HG03066 (cell line): ENCODE data around the gene EBPL.

Experiments
- ATAC-seq: cut with Tn5 transposase; IDR thresholded peaks from one replicate; pipeline ENCODE4 v1.9.1; 2021; ENCODE audit warnings: low read depth; ENCODE audit not compliant: unreplicated experiment

Gene EBPL

GRCh38 chr13:49676581-49677298 is 14.5 kb downstream of the EBPL start:
- ATAC-seq: no peak

DNA sequence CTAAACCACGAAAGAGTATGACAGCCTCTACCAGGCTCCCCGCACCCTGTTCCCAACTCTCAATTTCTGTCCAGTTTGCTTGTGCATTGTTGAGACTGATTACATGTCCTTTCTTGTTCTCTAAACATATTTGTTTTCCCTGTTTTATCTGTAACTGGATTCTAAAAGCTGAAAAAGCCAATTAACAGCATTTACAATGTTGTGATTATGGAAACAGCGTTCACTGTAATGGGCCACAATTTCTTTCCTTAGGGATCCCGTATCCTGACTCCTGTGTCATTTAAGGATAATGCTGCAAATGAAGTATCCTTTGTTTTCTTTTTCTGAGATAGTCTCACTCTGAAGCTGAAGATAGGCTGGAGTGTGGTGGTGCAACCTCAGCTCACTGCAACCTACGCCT is 20.5 kb downstream of the EBPL start:
- no peak for ATAC-seq

GRCh38 chr13:49669735-49670309 is 21.5 kb downstream of the EBPL start:
- ATAC-seq: no peak

DNA sequence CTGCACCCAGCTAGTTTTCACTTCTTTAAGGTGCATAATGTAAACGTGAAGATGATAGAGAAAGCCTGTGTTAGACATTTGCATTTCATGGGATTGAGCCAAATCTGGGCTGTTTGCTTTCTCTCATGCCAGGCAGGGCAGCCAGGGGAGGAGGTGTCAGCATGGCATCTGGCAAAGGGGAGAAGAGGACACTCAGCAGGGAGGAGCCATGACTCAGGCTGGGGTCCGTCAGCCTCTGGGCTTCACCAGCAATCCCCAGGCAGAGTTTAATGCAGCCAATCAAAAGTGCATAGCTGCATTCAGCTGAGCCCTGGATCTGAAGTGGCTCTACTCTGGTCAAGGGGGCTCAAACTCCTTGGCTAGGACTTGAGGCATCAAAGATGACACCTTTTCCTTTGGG is 23.5 kb downstream of the EBPL start:
- no peak for ATAC-seq

- no peak for ATAC-seq
These were observed 26.7 kb downstream of the EBPL start for GRCh38 chr13:49664606-49665005.

GRCh38 chr13:49657241-49657641 is 34.0 kb downstream of the EBPL start:
- no peak for ATAC-seq

GRCh38 chr13:49655906-49656305 is 35.4 kb downstream of the EBPL start:
- ATAC-seq: no peak

GRCh38 chr13:49654011-49654410 is 37.3 kb downstream of the EBPL start:
- no peak for ATAC-seq

- ATAC-seq: no peak
These were observed 37.8 kb downstream of the EBPL start for GRCh38 chr13:49653478-49653877.

DNA sequence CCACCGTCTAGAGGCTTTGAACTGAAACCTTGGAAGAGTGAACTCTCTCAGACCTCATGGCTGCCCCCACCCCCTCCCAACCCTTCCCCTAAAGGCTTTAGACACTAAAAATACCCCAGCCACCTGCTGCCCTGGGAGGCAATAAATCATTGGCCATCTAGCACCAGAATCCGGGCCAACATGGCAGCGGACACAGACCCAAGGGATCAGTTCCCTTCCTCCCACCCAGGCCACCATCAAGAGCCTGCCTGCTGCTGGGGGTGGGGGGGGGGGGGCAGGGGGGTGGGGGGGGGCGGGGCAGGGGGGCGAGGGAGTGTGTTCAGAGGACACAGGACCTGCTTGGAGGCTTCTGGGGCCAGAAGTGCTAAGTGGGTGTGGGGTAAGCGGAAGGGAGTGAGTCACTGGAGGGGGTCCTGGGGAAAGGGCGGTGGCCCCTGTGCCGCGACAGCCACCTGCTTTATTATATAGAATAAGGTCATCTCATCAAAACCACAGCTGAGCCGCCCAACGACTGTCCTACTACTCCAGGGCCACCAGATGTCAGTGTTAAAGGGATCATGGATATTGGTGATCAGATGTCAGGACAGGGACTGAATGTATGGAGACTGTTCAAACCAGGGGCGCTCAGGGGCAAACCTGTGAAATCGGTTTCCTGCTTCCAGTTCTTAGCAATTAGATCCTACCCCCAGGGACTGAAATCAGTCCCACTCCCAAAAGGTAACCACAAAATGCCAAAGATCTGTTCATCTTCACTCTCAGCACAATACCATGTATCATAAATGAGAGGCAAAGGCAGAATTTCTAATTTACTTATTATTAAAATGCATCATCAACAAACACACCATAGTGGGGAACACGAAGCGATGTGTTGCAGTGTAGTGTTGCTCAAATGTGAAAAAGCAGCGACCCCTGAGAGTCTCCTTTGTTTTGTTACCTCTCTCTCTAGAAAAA is 38.7 kb downstream of the EBPL start:
- ATAC-seq: peak; percentile 62

DNA sequence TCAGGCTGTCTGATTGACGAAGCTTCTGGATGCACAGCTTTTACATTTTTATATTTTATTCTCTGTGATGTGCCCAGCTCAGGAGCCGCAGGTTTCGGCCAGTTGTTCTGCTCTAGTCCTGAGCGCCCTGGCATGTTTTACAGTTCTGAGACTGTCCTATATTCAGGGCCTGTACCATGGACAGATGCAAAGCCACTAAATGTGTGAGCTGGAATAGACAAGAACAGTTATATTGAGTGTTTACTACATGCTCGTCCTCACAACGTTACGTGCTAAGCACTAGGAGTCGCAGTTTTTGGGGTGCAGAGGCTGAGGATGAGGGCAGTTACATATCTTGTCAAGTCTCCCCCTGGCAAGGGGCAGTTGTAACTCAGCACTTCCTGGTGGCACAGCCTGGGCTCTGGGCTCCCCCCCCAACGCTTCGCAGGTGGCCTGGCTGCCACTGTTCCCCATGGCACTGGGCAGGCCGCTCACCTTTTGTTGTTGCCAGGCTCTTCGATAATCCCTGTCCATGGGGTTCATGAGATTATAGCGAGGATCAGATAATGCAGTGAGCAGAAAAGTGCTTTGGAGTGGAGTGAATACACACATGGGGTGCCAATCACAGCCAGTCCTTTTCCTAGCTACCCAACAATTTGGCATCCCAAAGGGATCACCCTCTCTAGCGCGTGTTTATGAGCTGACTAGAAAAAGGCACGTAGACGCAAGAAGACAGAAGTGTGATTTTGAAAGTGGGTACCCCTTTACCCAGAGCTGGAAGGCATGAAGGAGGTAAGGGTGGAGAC is 39.5 kb downstream of the EBPL start:
- no peak for ATAC-seq

DNA sequence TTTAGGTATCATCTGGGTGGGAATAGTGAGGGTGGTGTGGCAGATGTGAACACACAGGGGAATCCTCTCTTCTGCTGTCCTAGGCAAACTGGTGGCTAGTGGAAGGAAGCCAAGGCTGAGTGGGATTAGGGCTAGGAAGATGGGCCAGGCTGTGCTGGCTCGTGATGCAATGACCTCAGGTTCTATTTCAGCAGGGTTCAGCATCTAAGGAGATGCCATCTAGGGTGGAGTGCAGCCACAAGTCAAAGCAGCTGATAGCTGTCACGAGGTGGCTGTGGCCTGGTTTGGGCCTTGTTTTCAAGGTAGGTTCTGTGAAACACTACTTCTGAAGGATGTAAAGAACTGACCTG is 41.3 kb downstream of the EBPL start:
- ATAC-seq: no peak

DNA sequence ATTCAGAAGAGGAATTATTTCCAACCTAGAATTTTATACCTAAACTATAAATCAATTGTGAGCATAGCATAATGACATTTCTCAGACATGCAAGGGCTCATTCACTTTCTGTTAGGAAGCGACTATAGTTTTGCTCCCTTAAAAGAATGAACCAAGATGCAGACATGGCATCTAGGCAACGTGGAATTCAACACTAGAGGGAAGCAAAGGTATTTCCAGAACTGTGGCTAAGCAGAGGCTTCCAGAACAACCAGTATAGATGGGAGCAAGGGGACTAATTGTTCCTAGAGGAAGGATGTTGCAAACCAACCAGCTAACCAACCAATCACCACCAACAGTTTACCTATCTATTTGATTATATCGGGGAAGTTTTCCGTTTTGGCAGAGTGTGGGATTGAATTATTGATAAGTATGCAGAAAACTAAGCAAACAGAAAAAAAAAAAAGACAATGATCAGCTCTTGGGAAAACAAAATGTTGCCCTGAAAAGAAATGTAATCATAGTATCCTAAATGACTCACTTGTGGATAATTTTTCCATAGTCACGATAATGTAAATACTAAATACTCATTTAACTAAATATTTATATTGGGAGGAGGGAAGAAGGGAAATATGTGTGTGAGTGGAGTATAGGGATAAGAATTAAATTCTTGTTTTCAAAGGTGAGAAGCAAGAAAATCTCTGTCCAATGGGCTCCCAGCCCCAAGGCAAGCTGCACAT is 41.9 kb downstream of the EBPL start:
- ATAC-seq: no peak

GRCh38 chr13:49646688-49647087 is 44.6 kb downstream of the EBPL start:
- no peak for ATAC-seq

DNA sequence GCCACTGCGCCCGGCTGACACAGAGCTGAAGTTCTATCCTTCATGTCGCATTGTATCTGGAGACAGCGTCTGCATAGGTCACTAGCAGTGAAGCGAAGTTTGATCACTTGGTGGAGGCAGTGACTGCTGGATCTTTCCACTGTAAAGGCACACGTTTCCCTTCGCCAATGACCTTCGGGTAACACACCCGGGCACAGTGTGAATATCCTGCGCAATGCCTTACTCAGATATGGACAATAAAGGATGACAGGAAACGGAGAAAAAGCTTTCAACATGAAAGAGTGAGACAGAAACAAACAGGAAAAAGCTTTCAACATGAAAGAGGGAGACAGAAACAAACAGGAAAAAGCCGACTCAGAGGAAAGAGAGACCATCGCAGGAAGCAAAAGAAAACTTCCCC is 45.8 kb downstream of the EBPL start:
- no peak for ATAC-seq

- no peak for ATAC-seq
These were observed 48.1 kb downstream of the EBPL start for GRCh38 chr13:49643035-49643646.

GRCh38 chr13:49641801-49642291 is 49.4 kb downstream of the EBPL start:
- no peak for ATAC-seq

- ATAC-seq: no peak
These were observed 52.6 kb downstream of the EBPL start for GRCh38 chr13:49638744-49639072.

GRCh38 chr13:49638030-49638743 is 53.1 kb downstream of the EBPL start:
- no peak for ATAC-seq
